HPDE6-E6E7 (cell line): ENCODE measurements around the gene HOXB4.

Experiments used
- DNase-seq: peaks from one replicate; pipeline ENCODE4 v3.0.0; 2011; ENCODE audit warnings: missing footprints; ENCODE audit errors: extremely low spot score

HOXB4 gene

DNA sequence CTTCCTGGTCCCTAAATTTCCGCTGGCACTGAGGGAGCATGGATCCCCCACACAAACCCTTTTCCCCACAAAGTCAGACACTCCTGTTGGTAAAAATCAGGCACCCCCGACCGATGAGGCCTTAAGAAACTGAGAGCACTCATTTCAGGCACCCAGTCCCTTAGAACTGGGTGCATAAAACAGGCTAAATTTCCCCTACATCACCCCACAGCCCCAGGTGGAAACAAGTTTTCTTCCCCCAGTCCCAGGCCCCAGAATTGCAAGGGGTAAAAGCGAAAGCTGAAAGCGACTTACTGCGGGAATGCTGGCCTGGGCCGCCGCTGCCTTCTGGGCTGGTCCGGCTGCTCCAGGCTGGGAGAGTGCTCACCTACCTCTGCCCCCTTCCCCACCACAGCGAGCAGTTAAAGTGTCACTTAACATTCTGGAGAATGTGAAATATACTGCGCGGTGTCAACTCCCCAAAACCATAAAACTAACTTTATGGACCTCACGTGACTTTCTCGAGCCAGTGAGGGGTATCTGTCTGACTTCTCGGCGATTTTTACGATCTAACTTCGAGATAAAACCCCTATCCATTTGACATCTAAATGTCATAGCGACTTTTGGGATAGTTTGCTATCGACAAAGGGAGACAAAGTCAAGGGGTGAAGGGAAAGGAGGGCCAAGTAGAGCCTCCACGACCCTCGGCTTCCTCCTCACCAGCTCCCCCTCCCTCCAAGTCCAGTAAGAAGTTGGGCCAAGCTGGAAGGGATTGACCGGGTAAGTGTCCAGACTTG lies 11.9 kb upstream of the HOXB4 start, which contains the start of gene HOXB3:
TSS of gene HOXB3 (minus strand) at position 411 of the 776 bp plus-strand sequence. CDS start 37,767 bp downstream, outside the sequence.
- no peak for DNase-seq

DNA sequence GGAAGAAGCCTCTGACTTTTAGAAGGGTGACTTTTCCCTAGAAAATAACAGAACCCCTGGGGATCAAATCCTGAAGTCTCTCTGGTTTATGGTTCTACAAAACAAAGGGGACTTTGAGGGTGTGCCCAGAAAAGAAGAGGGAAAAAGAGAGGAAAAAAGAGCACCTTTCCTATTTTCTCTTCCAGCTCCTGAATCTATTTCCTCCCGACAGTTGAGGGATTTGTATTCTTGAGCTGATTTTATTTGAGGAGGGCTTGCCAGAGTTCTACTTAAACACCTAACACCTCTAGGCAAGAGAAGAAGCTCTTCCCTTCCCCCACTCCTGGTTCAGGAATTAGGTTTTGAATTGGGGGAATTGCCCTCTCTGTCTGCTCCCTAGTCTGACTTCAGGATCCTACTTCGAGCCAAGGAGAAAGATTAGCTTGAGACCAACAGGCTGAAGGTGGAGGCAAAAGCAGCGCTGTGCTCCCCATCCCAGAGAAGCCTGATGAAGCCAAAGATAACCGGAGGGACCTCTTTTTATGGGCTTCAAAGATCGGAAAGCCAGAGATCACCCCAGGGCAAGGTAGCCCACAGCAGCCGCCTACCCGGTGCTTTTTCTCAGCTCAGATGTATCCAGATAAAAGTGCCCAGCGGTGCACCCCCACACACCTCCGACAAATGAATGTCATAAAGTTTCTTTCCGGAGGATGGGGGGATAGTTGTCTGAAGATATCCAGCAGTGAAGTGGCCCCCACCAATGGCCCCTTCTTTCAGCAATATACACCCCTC lies 11.1 kb upstream of the HOXB4 start:
- no peak for DNase-seq

DNA sequence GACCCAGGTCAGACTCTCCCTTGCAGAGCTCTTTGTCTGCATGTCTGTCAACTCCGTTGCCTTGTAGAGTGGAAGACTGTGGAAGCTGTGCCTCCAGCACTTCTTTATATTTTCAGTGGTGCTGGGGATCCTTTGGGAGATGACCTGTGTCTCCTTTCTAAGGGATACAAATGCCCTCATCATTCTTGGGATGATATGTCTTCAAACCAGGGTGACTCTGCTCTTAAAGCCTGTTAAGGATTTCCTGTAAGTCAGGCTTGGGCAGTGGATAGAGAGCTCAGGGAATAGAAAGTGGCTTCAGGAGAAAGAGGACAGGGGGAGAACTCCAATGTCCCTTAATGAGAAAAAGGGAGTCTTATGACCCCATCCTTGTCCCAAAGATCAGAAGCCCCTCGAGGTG lies 10.4 kb upstream of the HOXB4 start:
- no peak for DNase-seq

DNA sequence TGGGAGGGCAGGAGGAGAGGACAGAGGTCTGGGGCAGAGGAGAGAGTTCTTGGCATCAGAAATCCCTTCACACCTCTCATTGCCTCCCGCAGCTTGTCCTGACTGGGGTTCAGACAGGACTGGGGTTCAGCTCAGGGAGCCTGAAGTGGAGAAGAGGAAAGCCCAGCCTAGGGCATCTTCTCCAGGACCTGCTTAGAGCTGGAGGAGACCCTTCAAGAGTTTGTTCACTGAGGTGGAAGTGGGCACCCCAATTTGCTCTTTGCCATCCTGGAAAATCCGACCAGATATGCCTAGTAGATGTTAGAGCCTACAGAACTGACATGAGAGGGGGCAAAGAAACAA lies 9.9 kb upstream of the HOXB4 start:
- no peak for DNase-seq

DNA sequence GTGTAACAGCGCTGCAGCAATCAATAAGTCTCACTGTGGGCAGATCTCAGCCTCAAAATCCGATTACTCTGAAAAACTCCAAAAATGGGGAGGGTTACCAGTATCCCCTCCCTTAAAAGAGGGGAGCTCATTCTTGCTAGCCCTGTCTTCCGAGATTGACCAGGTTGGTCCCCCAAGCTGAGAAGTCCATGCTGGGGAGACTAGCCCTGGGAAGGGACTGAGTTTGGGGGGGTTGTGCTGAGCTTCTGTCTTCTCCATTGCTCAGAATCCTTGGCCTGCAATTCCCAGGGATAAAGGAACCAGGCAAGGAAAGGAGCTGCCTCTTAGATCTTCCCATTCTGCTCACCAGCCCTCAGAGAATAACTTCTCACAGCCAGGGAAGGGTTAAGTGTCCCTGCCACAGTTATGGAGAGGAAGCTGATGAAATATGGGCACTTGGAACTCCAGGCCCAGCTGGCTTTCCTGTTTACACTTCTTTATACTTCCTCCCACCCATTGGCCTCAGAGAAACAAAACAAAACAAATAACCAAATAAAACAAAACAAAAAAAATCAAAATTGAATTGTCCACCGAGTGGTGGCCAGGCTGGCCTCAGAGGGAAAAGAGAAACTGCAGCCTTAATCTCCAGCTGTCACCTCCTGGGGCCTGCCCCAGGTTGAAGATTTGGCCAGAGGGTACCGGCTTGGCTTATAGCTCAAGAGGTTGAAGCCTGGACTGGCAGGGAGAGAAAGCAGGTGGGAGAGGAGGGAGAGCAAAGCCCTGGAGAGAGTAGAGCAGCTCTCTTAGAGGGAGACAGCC lies 9.3 kb upstream of the HOXB4 start:
- DNase-seq: no peak

DNA sequence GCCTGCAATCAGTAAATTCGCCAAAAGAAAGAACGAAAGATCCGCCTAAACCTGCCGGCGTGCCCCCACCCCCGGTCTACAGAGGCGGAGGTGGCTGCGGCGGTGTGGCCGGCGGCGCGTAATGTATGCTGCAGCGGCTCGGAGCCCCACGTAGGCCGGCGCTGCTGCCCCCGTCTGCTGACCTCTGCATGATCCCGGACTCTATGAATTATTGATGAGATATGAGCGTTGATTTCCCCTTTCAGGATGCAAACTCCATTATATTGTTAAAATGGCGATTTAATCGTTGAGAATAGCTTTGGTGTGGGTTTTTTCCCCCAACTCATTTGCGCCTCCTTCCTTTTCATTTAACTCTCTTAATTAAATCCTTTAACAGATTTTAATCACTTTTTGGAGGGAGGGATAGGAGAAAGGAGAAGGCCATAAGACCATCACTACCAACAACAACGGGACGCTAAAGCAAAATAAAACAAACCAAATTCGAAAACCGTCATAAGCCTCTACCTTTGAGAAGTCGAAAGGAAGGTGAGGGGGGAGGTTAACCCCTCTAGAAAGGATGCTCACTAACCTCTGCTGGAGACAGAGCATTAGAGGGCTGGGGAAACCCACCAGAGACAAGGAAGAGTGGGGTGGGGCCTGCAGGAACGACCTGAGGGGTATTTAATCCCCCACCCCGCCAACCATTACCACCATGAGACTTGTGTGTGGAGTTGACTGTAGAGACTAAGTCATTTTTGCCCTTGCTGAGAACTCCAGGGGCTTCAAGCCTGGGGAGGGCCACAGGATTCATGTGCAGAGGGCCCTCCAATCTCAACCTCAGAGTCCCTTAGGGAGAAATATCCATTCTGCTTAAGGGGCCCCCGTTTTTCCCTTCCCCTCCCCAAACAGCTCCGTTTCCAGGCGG lies 8.5 kb upstream of the HOXB4 start:
- no peak for DNase-seq

DNA sequence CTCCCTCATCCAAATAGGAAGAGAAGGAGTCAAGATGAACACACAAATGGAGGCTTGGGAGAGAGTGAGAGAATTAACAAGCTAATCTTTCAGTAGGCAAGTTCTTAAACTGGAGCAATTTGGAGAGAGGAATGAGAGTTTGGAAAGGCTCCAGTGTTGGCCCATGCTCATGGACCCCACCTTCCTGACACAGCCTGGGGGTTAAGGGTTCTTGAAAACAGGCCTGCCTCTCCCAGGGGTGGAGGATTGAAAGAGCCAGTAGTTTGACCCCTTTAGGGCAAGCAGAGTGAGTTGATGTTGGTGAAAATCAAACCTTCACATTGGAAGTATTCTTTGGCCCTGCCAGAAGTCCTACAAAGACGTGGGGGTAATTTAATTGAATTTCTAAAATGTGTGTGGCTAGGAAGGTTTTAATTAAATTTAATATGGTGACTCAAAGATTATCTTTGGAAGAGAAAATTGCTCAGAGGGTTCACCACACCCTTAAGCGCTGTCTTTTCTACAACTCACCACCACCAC lies 6.1 kb upstream of the HOXB4 start:
- DNase-seq: no peak

DNA sequence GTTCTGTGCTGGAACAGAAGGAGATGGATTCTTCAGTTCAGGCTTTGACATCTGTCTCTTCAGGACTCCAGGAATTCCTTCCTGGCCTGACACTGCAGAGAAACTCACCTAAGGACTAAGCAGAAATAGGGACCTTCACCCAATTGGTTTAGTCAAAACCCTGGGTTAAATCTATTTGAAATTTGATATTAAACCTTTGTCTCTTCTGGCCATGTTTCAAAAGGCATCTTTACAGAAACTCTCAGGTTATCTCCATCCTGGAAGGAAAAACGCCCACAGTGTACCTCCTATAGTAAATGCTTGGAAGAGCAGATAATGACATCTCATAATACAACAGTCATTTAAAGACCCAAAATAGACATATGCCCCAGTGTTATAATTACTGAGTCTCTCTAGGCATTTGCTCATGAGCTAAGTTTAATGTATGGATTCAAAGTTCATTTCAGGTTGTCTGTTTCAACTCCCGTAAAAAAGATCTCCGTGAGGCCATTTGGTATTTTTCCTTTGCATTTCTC lies 5.6 kb upstream of the HOXB4 start:
- no peak for DNase-seq

DNA sequence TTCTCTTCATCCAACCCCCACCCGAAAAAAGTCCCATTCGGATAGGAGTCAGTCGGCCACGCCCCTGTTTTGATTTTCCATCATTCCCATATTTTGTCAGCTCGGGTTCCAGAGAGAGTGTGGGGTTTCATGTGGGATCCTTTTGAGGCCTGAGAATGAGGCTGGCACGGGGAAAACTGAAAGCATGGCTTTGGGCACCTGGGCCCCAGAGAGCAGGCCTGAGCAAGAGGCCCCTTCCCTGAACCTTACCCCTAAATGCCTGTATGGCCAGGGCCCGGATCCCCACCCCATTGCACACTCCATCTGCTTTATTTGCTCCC lies 4.6 kb upstream of the HOXB4 start:
- no peak for DNase-seq

DNA sequence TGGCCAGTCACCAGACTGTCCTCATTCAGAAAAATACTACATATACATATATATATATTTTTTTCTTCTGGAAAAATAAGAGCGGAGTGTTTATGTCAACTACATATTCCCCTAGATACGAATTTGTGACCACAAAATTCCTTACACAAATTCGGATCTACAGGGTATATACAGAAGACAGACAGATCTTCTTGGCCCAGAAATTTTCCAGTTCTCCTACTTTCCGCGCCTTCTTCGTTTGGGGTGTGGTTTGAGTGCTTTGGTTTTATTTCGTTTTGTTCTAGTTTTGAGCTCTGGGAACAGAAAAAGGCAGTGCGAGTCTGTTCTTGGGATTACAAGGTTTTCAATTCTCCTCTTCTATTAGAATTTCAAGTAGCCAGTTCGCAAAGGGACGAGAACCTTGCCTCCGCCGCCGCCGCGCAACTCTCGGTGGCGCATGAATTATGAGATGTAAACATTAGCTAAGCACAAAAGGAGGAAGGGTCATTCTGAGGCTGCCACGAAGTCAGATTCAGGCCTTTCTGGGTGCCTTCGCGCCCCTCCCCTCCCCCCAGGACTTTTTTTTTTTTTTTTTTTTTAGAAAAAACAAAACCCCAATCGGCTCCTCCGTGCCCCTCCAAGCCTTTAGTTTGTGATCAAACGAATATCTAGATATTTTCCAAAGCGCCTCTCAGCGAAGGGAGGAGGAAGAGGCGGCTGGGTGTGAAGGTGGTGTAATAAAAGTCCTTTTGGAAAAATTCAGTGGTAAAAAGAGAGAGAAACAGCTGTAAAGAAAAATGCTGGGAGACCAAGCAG lies 1.8 kb upstream of the HOXB4 start:
- DNase-seq: no peak

DNA sequence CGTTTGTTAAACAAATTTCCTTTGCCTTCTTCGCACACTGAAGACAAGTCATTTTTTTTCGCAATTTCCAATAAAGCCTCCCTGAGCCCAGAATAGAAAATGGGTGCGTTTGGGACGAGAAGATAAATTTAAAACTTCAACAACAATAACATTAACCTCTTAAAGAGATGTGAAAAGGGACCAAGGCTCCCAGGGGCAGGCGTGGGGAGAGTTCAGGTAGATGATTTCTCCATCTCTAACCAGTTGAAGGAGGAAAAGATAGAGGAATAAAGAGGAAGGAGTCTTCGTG lies 1.3 kb upstream of the HOXB4 start:
- DNase-seq: no peak

DNA sequence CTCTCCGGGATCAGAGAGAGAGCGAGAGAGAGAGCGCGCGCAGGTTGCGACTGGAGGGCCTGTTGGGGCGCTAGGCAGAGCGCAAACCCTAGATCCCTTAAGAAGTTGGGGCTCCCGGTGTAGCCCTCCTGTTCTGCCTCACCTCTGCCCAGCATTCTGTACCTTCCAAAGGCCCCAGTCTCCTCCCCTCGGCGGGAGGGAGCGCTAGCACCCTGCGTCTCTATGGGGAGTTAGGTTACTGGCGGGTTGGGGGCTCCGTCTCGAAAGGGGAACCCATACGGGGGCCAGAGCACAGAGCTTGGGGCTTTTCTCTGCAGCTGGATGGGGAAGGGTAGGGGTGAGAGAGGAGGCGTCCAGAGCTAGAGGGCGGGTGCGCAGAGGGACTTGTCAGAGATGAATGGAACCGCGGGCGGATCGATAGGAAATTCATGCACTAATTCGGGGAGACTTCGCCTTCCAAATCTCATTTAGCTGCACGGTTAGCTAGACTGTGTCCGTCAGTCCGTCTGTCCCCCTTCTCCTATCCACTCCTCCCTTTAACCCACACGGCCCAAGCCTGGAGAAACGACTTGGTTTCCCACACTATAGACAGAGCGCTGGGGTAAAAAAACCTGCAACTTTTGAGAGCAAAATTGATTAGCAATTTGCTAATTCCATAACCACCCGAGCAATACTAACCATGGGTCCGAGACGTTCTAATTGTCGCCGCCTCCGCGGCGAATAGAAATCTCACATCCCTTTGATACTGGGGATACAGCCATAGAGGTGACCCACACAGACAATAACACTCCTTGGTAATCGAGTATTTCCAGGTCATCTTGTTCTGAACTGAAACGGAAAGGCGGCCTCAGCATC lies 693 bp upstream of the HOXB4 start:
- no peak for DNase-seq

DNA sequence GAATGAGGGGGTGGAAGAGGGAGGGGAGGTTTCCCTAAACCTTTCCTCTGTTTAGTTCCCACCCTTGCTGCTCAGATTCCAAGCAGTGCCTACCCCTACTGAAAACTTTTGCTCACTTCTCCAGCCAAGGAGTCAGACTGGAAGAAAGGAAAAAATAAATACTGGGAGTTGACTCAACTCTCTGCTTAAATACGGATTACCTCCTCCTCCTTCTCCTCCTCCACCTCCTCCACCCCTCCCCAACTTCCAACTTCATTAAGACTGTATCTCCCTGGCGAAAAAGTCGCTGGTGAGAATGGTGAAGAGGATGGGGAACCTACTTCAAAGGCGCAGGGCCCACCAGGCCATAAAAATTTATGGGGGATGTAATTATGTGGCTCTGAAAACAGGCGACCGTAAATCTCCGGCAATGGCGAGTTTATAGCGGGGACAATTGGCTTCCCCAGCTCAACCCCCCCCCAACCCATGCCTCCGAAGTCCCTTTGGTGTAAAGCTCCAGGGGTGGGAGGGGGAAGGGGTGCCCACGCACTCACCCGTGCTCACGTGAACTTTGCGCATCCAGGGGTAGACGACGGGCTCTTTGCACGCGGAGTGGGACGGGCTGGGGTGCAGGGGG lies 712 bp downstream of the HOXB4 start:
- DNase-seq: no peak

DNA sequence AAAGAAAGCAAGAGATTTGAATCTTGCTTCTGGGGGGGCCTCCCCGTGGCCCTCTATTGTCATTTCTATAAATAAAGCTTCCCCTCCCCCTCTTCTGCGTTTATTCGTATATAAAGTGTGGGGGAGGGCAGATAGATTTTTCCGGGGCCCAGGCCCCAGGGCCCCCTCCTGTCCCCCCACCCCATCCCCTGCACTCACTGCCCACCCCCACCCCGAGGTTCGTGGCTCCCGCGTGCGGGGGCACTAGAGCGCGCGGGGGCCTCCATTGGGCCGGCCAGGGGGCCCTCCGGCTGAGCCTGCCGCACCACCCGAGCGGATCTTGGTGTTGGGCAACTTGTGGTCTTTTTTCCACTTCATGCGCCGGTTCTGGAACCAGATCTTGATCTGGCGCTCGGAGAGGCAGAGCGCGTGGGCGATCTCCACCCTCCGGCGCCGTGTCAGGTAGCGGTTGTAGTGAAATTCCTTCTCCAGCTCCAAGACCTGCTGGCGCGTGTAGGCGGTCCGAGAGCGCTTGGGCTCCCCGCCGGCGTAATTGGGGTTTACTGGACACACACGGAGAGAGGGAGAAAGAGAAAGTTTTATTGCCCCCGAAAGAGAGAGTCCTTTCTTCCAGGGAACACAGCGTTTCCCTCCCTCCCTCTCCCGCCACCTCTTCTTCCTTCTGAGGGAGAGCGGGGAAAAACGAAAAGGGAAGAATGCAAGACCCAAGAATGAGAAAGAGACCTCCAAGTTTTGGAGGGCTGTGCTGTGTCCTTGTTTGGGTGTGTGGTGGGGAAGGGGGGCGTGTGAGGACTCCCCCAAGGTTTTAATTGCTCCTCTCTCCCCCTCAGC lies 1.5 kb downstream of the HOXB4 start:
- no peak for DNase-seq

DNA sequence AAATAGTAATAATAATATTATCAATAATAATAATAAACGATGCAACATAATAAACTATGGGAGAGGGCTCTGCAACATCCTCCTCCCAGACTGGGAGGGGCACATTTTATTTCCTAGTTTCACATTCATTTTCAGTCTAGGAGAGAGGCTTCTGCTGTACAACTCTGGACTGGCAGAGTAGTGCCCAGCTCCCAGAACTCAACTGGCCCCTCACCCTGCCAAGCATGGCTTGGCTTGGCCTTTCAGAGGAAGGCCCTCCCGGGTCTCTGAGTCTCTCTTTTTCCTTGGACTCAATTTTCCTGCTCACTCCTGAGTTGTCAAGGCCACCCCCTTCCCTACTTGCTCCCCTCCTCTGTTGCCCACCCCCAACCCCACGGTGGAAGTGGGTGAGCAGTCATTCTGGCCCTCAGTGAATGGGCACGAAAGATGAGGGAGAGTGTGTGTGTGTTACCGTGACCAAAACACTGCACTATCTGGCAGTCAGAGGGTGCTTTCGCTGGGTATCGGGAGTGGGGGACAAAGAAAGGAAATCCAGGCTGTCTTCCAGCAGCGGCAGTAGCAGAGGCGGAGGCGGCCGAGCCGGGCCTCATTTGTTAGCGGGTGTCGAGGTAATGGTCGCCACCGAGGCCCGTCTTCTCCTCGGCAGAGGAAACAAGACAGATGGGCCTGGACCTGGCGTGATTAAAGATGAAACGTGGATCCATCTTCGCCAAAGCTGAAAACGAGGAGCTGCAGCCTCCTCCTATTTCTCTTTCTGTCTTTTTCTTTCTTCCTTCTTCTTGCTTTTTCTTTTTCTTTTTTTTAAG lies 2.3 kb downstream of the HOXB4 start:
- DNase-seq: no peak

DNA sequence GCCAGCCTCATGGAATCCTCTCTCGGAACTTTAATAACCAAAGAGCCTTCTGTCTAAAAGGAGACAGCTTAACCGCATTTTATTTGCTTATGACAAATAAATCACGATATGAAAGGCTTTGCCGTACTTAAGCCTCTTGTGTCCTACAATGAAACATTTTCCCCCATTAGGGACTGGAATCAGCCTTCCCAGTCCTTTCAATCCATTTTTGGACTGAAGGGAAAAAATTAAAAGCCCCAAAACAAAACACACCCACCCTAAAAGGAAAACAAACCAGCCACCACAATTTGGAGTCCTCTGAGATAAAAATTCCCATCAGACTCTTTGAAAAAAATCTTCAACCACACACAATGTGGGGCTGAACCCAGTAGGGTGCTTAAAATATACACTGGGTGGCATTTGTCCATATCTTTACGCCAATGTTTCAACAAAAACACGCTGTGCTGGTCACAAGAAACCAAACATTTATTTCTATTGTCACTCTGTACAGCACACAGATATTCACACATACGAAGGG lies 3.0 kb downstream of the HOXB4 start:
- DNase-seq: no peak

DNA sequence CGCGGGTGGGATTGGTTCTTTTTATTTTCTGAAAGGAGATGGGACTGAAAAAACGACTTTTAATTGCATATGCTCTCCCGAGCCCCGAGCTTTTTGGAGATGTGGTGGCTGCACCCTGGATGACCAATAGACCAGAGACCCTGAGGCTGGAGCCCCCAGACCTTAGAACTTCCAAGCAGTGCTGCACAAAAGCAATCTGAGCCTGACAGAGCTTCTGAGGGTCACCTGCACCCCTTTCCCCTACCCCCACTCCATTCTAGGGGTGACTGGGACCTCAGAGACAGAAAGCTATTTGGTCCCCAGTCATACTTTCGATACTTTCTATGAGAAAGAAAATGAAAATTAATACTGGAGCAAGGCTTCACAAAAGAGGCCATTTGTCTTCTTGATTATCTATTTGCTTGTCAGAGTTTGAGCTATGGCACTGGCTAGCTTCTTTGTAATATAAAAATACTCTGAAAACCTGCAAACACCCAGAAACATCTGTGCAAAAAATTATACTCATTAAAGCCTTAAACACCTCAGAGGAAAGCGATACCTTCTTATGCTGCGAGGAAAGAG lies 3.6 kb downstream of the HOXB4 start:
- DNase-seq: no peak
